ENCODE data around the gene SNED1. TPM values are rescaled to one million over a fixed set of nuclear protein-coding genes. Genes with fewer than 3 reads are reported as not detected.

Gene SNED1
- polyA plus RNA-seq, 1 donor (not counting 4 experiments of a cell fraction or from before 2014, with no cell fraction given) = 0.12 TPM

DNA sequence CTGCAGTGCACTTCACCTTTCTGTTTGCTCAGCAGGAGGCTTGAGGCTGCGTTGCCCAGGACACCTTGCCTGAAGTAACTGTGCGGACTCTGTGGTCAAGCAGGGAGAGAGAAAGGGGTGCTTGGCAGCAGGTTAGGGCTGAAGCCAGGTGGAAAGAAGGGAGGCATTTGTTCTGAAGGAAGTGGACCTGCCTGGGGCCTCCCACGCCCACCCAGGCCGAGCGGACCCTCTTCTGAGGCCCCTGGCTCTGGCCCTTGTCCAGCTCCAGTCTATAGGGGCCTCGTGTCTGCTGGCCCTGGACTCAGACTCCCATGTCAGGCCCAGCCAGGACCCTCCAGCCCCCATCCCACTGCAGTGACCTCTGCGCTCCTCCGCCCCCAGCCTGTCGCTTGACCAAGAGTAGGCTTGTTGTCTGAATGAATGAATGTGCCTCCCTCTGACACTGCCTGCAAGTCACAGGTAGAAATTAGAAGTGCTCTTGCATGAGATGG, 2.5 kb downstream of the SNED1 start:
- no peak overlapping the region for H3K4me3 ChIP-seq (ENCODE audit: control insufficient read depth in 2 of 3, extremely low read depth in 1 of 3, insufficient read depth in 2 of 3, low read depth in 1 of 3, low read length in 3 of 3)

DNA sequence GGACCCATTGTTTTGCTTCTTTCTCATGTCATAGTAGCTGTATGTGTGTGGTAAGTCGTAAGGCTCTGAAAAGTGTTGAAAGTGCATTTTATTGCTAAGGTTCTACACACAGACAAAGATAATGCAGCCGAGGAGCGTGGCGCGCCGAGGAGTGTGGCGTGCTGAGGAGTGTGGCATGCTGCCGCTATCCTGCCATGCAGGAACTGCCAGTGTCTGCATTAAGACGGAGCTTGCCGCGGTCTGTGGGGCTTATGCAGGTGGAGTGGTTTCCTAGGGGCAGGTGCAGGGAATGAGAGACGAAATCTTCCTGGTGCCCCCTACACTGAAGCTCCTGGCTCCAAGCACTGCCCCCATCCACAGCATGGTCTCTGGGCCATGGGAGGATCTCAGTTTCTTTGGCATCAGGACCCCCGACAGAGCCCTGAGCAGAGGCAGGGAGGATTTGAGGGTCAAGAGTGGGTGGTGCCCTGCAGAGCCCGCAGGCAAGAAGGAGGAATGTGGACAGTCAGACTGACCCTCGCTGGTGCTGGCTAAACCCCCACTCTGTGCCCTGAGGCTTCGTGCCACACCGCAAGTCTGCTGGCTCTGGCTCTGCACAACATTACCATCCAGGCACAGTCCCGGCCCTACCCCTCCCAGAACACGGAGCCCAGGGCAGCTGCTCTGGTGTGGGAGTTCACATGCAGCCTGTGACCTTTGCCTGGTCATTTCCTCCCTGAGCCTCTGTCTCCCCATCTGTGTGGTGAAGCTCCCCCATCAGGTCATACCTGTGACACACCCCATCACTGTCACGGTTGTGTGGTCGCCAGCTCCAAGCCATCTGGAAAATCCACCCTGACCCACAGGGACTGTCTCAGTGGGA, 3.2 kb downstream of the SNED1 start:
- H3K4me2 ChIP-seq (ENCODE audit: control insufficient read depth, extremely low read depth, insufficient read depth, low read depth, low read length) = no peak overlapping the region
- H3K79me2 ChIP-seq (ENCODE audit: control insufficient read depth, insufficient read depth, low read length) = no peaks in the 10 kb centered on the region
- FAIRE-seq (no peak), DNase-seq (ENCODE audit: low read depth, low spot score) (no peak)
- peaks cover 37% of the 10 kb centered on the region for H3K27me3 ChIP-seq (ENCODE audit: control insufficient read depth, extremely low read depth, insufficient read depth, low read length)
- peaks cover 10% of the 10 kb centered on the region for H3K9me3 ChIP-seq (ENCODE audit: control insufficient read depth, low read depth, low read length)
- H3K4me1 ChIP-seq (ENCODE audit: control insufficient read depth, extremely low read depth, insufficient read depth, low read length) = no peaks in the 10 kb centered on the region
- no peaks in the 10 kb centered on the region for H4K20me1 ChIP-seq (ENCODE audit: control insufficient read depth, extremely low read depth, insufficient read depth, low read length)
- H3K36me3 ChIP-seq (ENCODE audit: control insufficient read depth in 2 of 2, extremely low read depth in 1 of 2, insufficient read depth in 2 of 2, low read length in 2 of 2) = no peaks in the 10 kb centered on the region
- TF ChIP-seq, protein P1, sequence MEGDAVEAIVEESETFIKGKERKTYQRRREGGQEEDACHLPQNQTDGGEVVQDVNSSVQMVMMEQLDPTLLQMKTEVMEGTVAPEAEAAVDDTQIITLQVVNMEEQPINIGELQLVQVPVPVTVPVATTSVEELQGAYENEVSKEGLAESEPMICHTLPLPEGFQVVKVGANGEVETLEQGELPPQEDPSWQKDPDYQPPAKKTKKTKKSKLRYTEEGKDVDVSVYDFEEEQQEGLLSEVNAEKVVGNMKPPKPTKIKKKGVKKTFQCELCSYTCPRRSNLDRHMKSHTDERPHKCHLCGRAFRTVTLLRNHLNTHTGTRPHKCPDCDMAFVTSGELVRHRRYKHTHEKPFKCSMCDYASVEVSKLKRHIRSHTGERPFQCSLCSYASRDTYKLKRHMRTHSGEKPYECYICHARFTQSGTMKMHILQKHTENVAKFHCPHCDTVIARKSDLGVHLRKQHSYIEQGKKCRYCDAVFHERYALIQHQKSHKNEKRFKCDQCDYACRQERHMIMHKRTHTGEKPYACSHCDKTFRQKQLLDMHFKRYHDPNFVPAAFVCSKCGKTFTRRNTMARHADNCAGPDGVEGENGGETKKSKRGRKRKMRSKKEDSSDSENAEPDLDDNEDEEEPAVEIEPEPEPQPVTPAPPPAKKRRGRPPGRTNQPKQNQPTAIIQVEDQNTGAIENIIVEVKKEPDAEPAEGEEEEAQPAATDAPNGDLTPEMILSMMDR (optimal IDR thresholded peaks at IDR 0.05 in 1 of 3, IDR thresholded peaks at IDR 0.05 in 1 of 3, conservative IDR thresholded peaks at IDR 0.05 in 1 of 3; ENCODE audit: extremely low read depth in 1 of 3, insufficient read depth in 2 of 3, low read length in 3 of 3) = no peak
- TF ChIP-seq EZH2 (IDR thresholded peaks at IDR 0.05; ENCODE audit: low read length) = no peak
- no peak overlapping the region for H2AFZ ChIP-seq (ENCODE audit: control insufficient read depth, low read length)
- dilution Hi-C loops (cut with MboI; ENCODE audit: extremely low pct_ligation_motif_present, low sequenced_read_pairs) = no loop called here
- H3K27ac ChIP-seq (ENCODE audit: control insufficient read depth, insufficient read depth, low read length) = no peak overlapping the region
- H3K4me3 ChIP-seq (ENCODE audit: control insufficient read depth in 2 of 3, extremely low read depth in 1 of 3, insufficient read depth in 2 of 3, low read depth in 1 of 3, low read length in 3 of 3) = no peak overlapping the region
- H3K9me1 ChIP-seq (ENCODE audit: control insufficient read depth, extremely low read depth, insufficient read depth, low read length) = no peaks in the 10 kb centered on the region
- H3K9ac ChIP-seq (ENCODE audit: control insufficient read depth, extremely low read depth, insufficient read depth, low read length) = no peak overlapping the region

More for the DNA sequence above, 2.5 kb downstream of the SNED1 start:
- Histone ChIP-seq H2AFZ (ENCODE audit: control insufficient read depth, low read length) (no peak overlapping the region), H3K9me1 (ENCODE audit: control insufficient read depth, extremely low read depth, insufficient read depth, low read length) (no peaks in the 10 kb centered on the region), H3K4me2 (ENCODE audit: control insufficient read depth, extremely low read depth, insufficient read depth, low read depth, low read length) (no peak overlapping the region), H3K9ac (ENCODE audit: control insufficient read depth, extremely low read depth, insufficient read depth, low read length) (no peak overlapping the region), H4K20me1 (ENCODE audit: control insufficient read depth, extremely low read depth, insufficient read depth, low read length) (no peaks in the 10 kb centered on the region), H3K9me3 (ENCODE audit: control insufficient read depth, low read depth, low read length) (peaks cover 10% of the 10 kb centered on the region), H3K27ac (ENCODE audit: control insufficient read depth, insufficient read depth, low read length) (no peak overlapping the region), H3K4me1 (ENCODE audit: control insufficient read depth, extremely low read depth, insufficient read depth, low read length) (no peaks in the 10 kb centered on the region), H3K36me3 (ENCODE audit: control insufficient read depth in 2 of 2, extremely low read depth in 1 of 2, insufficient read depth in 2 of 2, low read length in 2 of 2) (no peaks in the 10 kb centered on the region), H3K27me3 (ENCODE audit: control insufficient read depth, extremely low read depth, insufficient read depth, low read length) (peaks cover 38% of the 10 kb centered on the region), H3K79me2 (ENCODE audit: control insufficient read depth, insufficient read depth, low read length) (no peaks in the 10 kb centered on the region)
- dilution Hi-C loops (cut with MboI; ENCODE audit: extremely low pct_ligation_motif_present, low sequenced_read_pairs) = no loop called here
- FAIRE-seq = no peak
- no peak for TF ChIP-seq EZH2 (IDR thresholded peaks at IDR 0.05; ENCODE audit: low read length)
- TF ChIP-seq, protein P1 (optimal IDR thresholded peaks at IDR 0.05 in 1 of 3, IDR thresholded peaks at IDR 0.05 in 1 of 3, conservative IDR thresholded peaks at IDR 0.05 in 1 of 3; ENCODE audit: extremely low read depth in 1 of 3, insufficient read depth in 2 of 3, low read length in 3 of 3) = no peak
- no peak for DNase-seq (ENCODE audit: low read depth, low spot score)
